Endothelial cell of umbilical vein (primary cell): ENCODE results near the gene CYFIP2. TPM values are rescaled to one million over a fixed set of nuclear protein-coding genes. Genes with fewer than 3 reads are reported as not detected.

Source experiments
- BruUV-seq: library from RNA; stranded (reverse); fragments of 400-500 nt; replicated peaks from 2 replicates; lab custom pipeline; 2021; lab: Mats Ljungman, UMichigan
- CTCF ChIA-PET: fragments of 300-600, 350-600 bp; sonication (Branson Sonifier 250); formaldehyde crosslinking; loops from one replicate; lab custom pipeline; 2021; ENCODE audit warnings: antibody characterized with exemption, inconsistent platforms; lab: Charles Lee
- POLR2A ChIA-PET: fragments of 300-600, 350-600 bp; sonication (Branson Sonifier 250); formaldehyde crosslinking; loops from one replicate; lab custom pipeline; 2021; ENCODE audit warnings: antibody characterized with exemption, inconsistent platforms; lab: Charles Lee
- DNase-seq: peaks from one replicate; pipeline ENCODE4 v3.0.0-alpha.2; 2011; ENCODE audit warnings: low read depth, low spot score
- FAIRE-seq: peaks from 2 replicates; lab custom pipeline; 2011; peaks lifted over from hg19 to GRCh38; lab: Jason Lieb, UNC
- H2AFZ ChIP-seq: 2 replicates; pipeline ENCODE4 v1.6.0; 2012; ENCODE audit warnings: low read depth, low read length, control low read depth, inconsistent platforms
- H3K27ac ChIP-seq: 2 replicates; pipeline ENCODE4 v1.5.1; 2011; ENCODE audit warnings: low read depth, mild to moderate bottlenecking, control low read depth, low read length, moderate library complexity; ENCODE audit not compliant: insufficient read depth
- H3K27me3 ChIP-seq, 2 experiments: 2 replicates each; pipeline versions ENCODE4 v1.6.0 to v1.6.1; 2011; ENCODE audit warnings: low read length in 2 of 2, mixed read lengths in 1 of 2; ENCODE audit not compliant: control insufficient read depth in 2 of 2, insufficient read depth in 2 of 2
- H3K36me3 ChIP-seq, 2 experiments: 2 replicates in 1 of 2; 3 replicates in 1 of 2; pipeline ENCODE4 v1.5.1; 2011; ENCODE audit warnings: low read length in 2 of 2, mild to moderate bottlenecking in 1 of 2, moderate library complexity in 1 of 2; ENCODE audit not compliant: control insufficient read depth in 2 of 2, insufficient read depth in 2 of 2; ENCODE audit errors: extremely low read depth in 1 of 2
- H3K4me1 ChIP-seq: 3 replicates; pipeline ENCODE4 v1.5.1; 2011; ENCODE audit warnings: mild to moderate bottlenecking, low read length; ENCODE audit not compliant: control insufficient read depth, insufficient read depth; ENCODE audit errors: extremely low read depth
- H3K4me2 ChIP-seq: 2 replicates; pipeline ENCODE4 v1.6.1; 2011; ENCODE audit warnings: low read length, control low read depth, mixed read lengths; ENCODE audit not compliant: insufficient read depth
- H3K4me3 ChIP-seq, 3 experiments: fragments of 200-600 bp in 1 of 3; sonication (generic), shearing (Covaris generic) in 1 of 3; replicated peaks in 1 of 3; 2 replicates each; pipeline ENCODE4 v1.5.1; 2011 to 2016; ENCODE audit warnings: control low read depth in 3 of 3, low read length in 3 of 3, mild to moderate bottlenecking in 2 of 3, inconsistent platforms in 1 of 3, low read depth in 1 of 3, moderate library complexity in 1 of 3; ENCODE audit not compliant: insufficient read depth in 1 of 3
- H3K79me2 ChIP-seq: 2 replicates; pipeline ENCODE4 v1.6.0; 2012; ENCODE audit warnings: low read length, inconsistent platforms; ENCODE audit not compliant: control insufficient read depth, insufficient read depth
- H3K9ac ChIP-seq: replicated peaks from 2 replicates; pipeline ENCODE3; 2011; ENCODE audit warnings: low read length, control low read depth; ENCODE audit not compliant: insufficient read depth; ENCODE audit errors: extremely low read depth
- H3K9me1 ChIP-seq: replicated peaks from 3 replicates; pipeline ENCODE4 v1.6.0; 2011; ENCODE audit warnings: mild to moderate bottlenecking, low read length; ENCODE audit not compliant: control insufficient read depth, insufficient read depth; ENCODE audit errors: extremely low read depth
- H3K9me3 ChIP-seq: replicated peaks from 2 replicates; pipeline ENCODE4 v1.5.1; 2012; ENCODE audit warnings: low read length, inconsistent platforms; ENCODE audit not compliant: control insufficient read depth, insufficient read depth
- H4K20me1 ChIP-seq: replicated peaks from 2 replicates; pipeline ENCODE3; 2011; ENCODE audit warnings: mild to moderate bottlenecking, low read length; ENCODE audit not compliant: control insufficient read depth, insufficient read depth; ENCODE audit errors: extremely low read depth
- CTCF ChIP-seq, 2 donors: IDR thresholded peaks; 1 replicate in 1 of 2; 2 replicates in 1 of 2; pipeline ENCODE4 v1.5.1; 2011; ENCODE audit warnings: low read length in 2 of 2, mild to moderate bottlenecking in 2 of 2, moderate library complexity in 2 of 2, control low read depth in 1 of 2, inconsistent platforms in 1 of 2, low read depth in 1 of 2; ENCODE audit not compliant: insufficient read depth in 1 of 2; ENCODE audit errors: extremely low read depth in 1 of 2
- EZH2 ChIP-seq: IDR thresholded peaks from 2 replicates; pipeline ENCODE4 v1.6.1; 2012; ENCODE audit warnings: borderline replicate concordance, low read depth, mild to moderate bottlenecking, moderate library complexity, low read length, inconsistent platforms; ENCODE audit not compliant: severe bottlenecking
- FOS ChIP-seq: IDR thresholded peaks from 2 replicates; pipeline ENCODE4 v1.6.1; 2011; ENCODE audit warnings: mild to moderate bottlenecking, low read length, moderate library complexity, borderline replicate concordance; ENCODE audit not compliant: insufficient read depth
- GATA2 ChIP-seq: IDR thresholded peaks from 2 replicates; pipeline ENCODE4 v1.7.0; 2011; ENCODE audit warnings: low read depth, mild to moderate bottlenecking, moderate library complexity, mixed read lengths, low read length; ENCODE audit not compliant: insufficient read length, insufficient read depth
- JUN ChIP-seq: IDR thresholded peaks from 2 replicates; pipeline ENCODE4 v1.6.1; 2011; ENCODE audit warnings: borderline replicate concordance, low read depth; ENCODE audit not compliant: insufficient read length, insufficient read depth
- MAX ChIP-seq: IDR thresholded peaks from 2 replicates; pipeline ENCODE4 v1.6.1; 2011; ENCODE audit not compliant: insufficient read depth, insufficient read length
- MYC ChIP-seq: IDR thresholded peaks from one replicate; pipeline ENCODE4 v1.6.1; 2011; ENCODE audit warnings: mild to moderate bottlenecking, low read depth, low read length
- POLR2AphosphoS5 ChIP-seq: IDR thresholded peaks from 2 replicates; pipeline ENCODE4 v1.6.1; 2012; ENCODE audit warnings: low read depth, mild to moderate bottlenecking, control low read depth, low read length, moderate library complexity; ENCODE audit not compliant: insufficient read depth
- dilution Hi-C: fragments of 300-500 bp; cut with MboI; formaldehyde crosslinking; loops from one replicate; pipeline ENCODE4 v1.15.0; 2019; ENCODE audit warnings: low sequenced_read_pairs; ENCODE audit not compliant: extremely low pct_ligation_motif_present
- intact Hi-C: fragments of 100-400 bp; cut with micrococcal nuclease; formaldehyde crosslinking; loops from one replicate; pipeline ENCODE4 v1.10.0; 2022
- polyA plus RNA-seq, 4 experiments: library from polyadenylated mRNA; depleted of rRNA in 3 of 4; stranded (reverse) in 3 of 4; unstranded in 1 of 4; fragments of >200 nt; gene quantifications; 2 replicates each; pipeline versions ENCODE4 v1.2.1 to v1.2.3, GENCODE V29; 2011 to 2012; ENCODE audit warnings: missing spikeins in 1 of 4
- total RNA-seq: library from RNA; stranded (reverse); gene quantifications from 2 replicates; pipeline ENCODE4 v1.2.3, GENCODE V29; 2021

Gene CYFIP2
- total and polyA plus RNA-seq, 2 donors (not counting 3 experiments of a cell fraction or from before 2014, with no cell fraction given), result 9.2 to 22.4 TPM

- CTCF ChIA-PET, result interaction anchor here (2.8 to 5.3 kb wide), 5 partner anchors 10 to 134 kb away, joined by 17 to 48 read pairs (median 37); no protein-coding TSS in a partner anchor
Observed at GRCh38 chr5:157345067-157345466, 79.1 kb downstream of the CYFIP2 start.

More at GRCh38 chr5:157345067-157345466, 79.1 kb downstream of the CYFIP2 start:
- Histone ChIP-seq H3K9me3 (no peaks in the 10 kb centered on the region), H3K27ac (no peak overlapping the region), H3K9me1 (no peaks in the 10 kb centered on the region), H3K79me2 (no peaks in the 10 kb centered on the region), H4K20me1 (no peaks in the 10 kb centered on the region), H3K4me2 (no peak overlapping the region), H2AFZ (no peak overlapping the region), H3K36me3 (no peaks in the 10 kb centered on the region), H3K9ac (no peak overlapping the region), H3K4me3 (no peak overlapping the region), H3K4me1 (no peaks in the 10 kb centered on the region), H3K27me3 (peaks cover 0 to 3% of the 10 kb centered on the region in 2 experiments)
- no peak for TF ChIP-seq EZH2
- no peak for TF ChIP-seq JUN
- no peak for TF ChIP-seq MYC
- no peak for TF ChIP-seq CTCF (IDR thresholded peaks at IDR 0.05; ENCODE audit: extremely low read depth in 1 of 2, insufficient read depth in 1 of 2, low read depth in 1 of 2, low read length in 2 of 2)
- no peak for TF ChIP-seq FOS
- TF ChIP-seq POLR2AphosphoS5, result no peak
- no peak for TF ChIP-seq GATA2
- TF ChIP-seq MAX, result no peak
- FAIRE-seq, result no peak
- dilution Hi-C loops (loop anchor here (25.0 kb wide), 1 partner anchor 142 kb away; no protein-coding TSS in a partner anchor), intact Hi-C loops (no loop called here)
- DNase-seq, result no peak
- BruUV-seq, result no TSS peak
- POLR2A ChIA-PET, result no interaction called here
